ENCODE results near the gene ALDH1A3.

DNA sequence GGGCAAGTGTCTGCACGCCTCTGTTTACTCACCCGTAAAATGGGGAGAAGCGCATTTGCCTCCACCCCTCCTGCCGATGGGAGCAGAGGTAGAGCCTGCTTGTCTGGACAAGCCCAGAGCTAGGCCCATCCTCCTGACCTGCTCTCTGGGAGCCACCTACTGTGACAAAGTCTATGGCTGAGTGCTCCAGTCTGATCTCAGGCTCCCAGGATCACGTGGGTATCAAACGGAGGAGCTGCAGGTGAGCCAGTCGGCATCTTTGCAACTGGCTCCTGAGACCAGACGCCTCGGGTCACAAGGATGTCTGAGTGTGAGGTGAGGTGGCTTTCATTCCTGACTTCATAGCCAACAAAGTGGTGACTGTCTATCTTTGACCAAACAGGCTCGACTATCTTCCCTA, 2.1 kb upstream of the ALDH1A3 start:
- TF ChIP-seq, protein P1, sequence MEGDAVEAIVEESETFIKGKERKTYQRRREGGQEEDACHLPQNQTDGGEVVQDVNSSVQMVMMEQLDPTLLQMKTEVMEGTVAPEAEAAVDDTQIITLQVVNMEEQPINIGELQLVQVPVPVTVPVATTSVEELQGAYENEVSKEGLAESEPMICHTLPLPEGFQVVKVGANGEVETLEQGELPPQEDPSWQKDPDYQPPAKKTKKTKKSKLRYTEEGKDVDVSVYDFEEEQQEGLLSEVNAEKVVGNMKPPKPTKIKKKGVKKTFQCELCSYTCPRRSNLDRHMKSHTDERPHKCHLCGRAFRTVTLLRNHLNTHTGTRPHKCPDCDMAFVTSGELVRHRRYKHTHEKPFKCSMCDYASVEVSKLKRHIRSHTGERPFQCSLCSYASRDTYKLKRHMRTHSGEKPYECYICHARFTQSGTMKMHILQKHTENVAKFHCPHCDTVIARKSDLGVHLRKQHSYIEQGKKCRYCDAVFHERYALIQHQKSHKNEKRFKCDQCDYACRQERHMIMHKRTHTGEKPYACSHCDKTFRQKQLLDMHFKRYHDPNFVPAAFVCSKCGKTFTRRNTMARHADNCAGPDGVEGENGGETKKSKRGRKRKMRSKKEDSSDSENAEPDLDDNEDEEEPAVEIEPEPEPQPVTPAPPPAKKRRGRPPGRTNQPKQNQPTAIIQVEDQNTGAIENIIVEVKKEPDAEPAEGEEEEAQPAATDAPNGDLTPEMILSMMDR (IDR thresholded peaks at IDR 0.05), result no peak
- no peak for TF ChIP-seq POLR2A (IDR thresholded peaks at IDR 0.05)
